Astrocyte (in vitro differentiated cells and primary cell): ENCODE measurements around the gene IFIT2.

ENCODE experiments used
- CTCF ChIP-seq: IDR thresholded peaks from 2 replicates; pipeline ENCODE4 v1.5.1; 2011; ENCODE audit warnings: low read depth, mild to moderate bottlenecking, inconsistent platforms, low read length, moderate library complexity; ENCODE audit not compliant: insufficient read depth
- EZH2 ChIP-seq: IDR thresholded peaks from 2 replicates; pipeline ENCODE4 v1.6.1; 2012; ENCODE audit warnings: mild to moderate bottlenecking, low read length, inconsistent platforms; ENCODE audit not compliant: insufficient read depth

GRCh38 chr10:89278034-89278535, 23.8 kb upstream of the IFIT2 start:
- no peak for TF ChIP-seq CTCF
- TF ChIP-seq EZH2 = no peak
